Activated naive CD4-positive, alpha-beta T cell treated with anti-CD3 and anti-CD28 coated beads, Interleukin-2, amount 50 U/mL, for 72 hours (primary cell): ENCODE measurements around the gene MADCAM1. TPM values are rescaled to one million over a fixed set of nuclear protein-coding genes. Genes with fewer than 3 reads are reported as not detected.

ENCODE experiments used
- ATAC-seq, 2 donors: fragments of 150-1000 bp; cut with Tn5 transposase; 2 replicates each; pipeline ENCODE4 v1.10.0; 2021; ENCODE audit warnings: mild to moderate bottlenecking in 2 of 2, moderate library complexity in 2 of 2
- DNase-seq, 2 donors: peaks; one replicate each; pipeline ENCODE4 v3.0.0; 2021 to 2022; ENCODE audit warnings: low spot score in 2 of 2
- H3K27ac Mint-ChIP-seq, 2 donors: one replicate each; pipeline ENCODE4 v1.8.0; 2022; ENCODE audit warnings: mild to moderate bottlenecking in 2 of 2, mixed read lengths in 2 of 2
- H3K36me3 Mint-ChIP-seq, 2 donors: one replicate each; pipeline ENCODE4 v1.8.0; 2022; ENCODE audit warnings: mixed read lengths in 2 of 2
- H3K9me3 Mint-ChIP-seq, 2 donors: one replicate each; pipeline ENCODE4 v1.8.0; 2022; ENCODE audit warnings: mixed read lengths in 2 of 2
- total RNA-seq, 2 donors: library from RNA; stranded (reverse); gene quantifications; one replicate each; pipeline ENCODE4 v1.2.3, GENCODE V29; 2022

MADCAM1 gene
- total RNA-seq, 2 donors from 2014 or later: 0.25 to 0.47 TPM

- H3K9me3 Mint-ChIP-seq: peaks cover 4 to 6% of the 10 kb centered on the region in 2 donors
- H3K36me3 Mint-ChIP-seq: no peaks in the 10 kb centered on the region
- no peak for DNase-seq
- peak overlapping the region in 1 of 2 donors; percentile 72 for H3K27ac Mint-ChIP-seq
- ATAC-seq: peak in 1 of 2 donors; percentile 41
Observed at GRCh38 chr19:461721-462551, 34.4 kb upstream of the MADCAM1 start.

DNA sequence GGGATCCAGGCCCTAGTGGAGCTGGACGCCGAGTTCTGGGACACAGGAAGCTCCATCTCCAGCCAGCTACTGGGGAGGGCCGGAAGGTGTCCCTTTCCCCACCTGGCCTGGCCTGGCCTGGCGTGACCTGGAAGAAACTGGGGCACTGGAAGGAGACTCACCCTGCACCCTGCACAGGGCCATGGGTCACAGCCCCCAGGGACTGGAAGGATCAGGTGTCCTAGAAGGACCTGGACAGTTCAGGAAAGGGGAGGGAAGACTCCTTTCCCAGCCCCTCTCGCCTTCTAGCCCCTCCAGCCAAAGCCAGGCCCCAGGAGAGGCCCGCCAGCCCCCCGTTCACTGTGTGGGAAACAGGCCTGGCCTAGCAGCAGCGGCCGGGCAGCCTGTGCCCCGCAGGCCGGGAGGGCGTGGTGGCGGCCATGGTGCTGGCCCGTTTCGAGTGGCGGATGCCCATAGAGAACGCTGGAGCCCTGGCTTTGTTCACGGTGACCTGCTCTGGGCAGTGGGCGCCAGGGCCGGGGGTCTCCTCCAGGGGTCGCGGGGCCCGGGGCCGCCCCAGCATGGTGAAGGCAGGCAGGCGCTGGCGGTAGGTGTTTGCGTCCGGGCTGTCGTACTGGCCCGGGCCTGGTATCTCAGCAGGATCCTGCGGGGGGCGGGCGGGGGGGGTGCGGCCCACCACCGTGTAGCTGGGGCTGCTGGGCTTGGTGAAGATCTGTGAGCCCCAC lies 32.6 kb upstream of the MADCAM1 start:
- DNase-seq (no peak), ATAC-seq (no peak)
- Mint-ChIP-seq H3K9me3 (peaks cover 4 to 6% of the 10 kb centered on the region in 2 donors), H3K27ac (no peak overlapping the region), H3K36me3 (no peaks in the 10 kb centered on the region)

DNA sequence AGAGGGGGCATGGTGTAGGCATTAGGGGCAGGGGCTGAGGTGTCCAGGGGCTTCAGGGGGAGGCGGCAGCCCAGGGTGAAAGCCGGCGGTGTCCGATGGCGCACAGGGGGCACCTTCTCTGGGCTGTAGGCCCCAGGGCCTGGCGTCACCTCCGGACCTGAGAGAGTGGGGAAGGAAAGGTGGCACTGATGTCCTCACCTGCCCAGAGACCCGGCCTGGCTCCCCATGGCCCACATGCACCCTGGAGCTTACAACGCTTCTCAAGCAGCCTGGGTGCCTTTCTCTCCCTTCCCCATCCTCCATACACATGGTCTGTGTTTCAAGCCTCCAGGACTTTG lies 32.1 kb upstream of the MADCAM1 start:
- no peak overlapping the region for H3K27ac Mint-ChIP-seq
- no peaks in the 10 kb centered on the region for H3K36me3 Mint-ChIP-seq
- ATAC-seq (no peak), DNase-seq (no peak)
- H3K9me3 Mint-ChIP-seq: peaks cover 4 to 6% of the 10 kb centered on the region in 2 donors

- no peak for ATAC-seq
- H3K36me3 Mint-ChIP-seq: no peaks in the 10 kb centered on the region
- DNase-seq: no peak
- H3K27ac Mint-ChIP-seq: no peak overlapping the region
- H3K9me3 Mint-ChIP-seq: peaks cover 4 to 6% of the 10 kb centered on the region in 2 donors
Observed at GRCh38 chr19:465056-465816, 31.1 kb upstream of the MADCAM1 start.

- no peaks in the 10 kb centered on the region for H3K36me3 Mint-ChIP-seq
- H3K27ac Mint-ChIP-seq: no peak overlapping the region
- ATAC-seq (no peak), DNase-seq (no peak)
- peaks cover 4 to 6% of the 10 kb centered on the region in 2 donors for H3K9me3 Mint-ChIP-seq
Observed at GRCh38 chr19:467554-467953, 28.7 kb upstream of the MADCAM1 start.

DNA sequence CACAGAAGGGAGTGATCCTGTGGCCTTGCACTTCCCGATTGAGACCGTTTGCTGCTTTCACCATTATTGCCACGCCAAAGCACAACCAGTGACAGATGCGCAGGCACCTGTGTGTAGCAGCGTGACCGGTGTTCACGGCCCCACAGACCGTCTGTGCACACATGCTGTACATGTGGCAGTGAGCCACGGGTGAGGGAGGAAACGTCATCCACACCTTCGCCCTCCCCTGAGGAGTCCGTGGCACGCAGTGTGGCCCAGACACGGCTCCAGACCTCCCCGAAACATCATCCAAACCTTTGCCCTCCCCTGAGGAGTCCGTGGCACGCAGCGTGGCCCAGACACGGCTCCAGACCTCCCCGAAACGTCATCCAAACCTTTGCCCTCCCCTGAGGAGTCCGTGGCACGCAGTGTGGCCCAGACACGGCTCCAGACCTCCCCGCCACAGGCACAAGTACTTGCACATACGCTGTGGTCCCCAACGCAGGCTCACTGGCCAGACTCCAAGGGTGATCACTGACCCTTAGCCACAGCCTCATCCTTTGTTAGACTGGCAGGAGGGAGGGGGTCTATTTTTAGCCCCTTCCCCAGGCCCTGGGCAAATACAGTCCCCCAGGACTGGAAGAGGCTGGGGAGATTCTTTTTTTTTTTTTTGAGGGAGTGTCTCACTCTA lies 27.6 kb upstream of the MADCAM1 start:
- no peak overlapping the region for H3K27ac Mint-ChIP-seq
- H3K9me3 Mint-ChIP-seq: peaks cover 4 to 6% of the 10 kb centered on the region in 2 donors
- ATAC-seq: no peak

GRCh38 chr19:469833-470232 lies 26.5 kb upstream of the MADCAM1 start:
- ATAC-seq: no peak
- Mint-ChIP-seq H3K9me3 (peaks cover under 1% of the 10 kb centered on the region in 2 donors), H3K36me3 (no peaks in the 10 kb centered on the region), H3K27ac (no peak overlapping the region)
- DNase-seq: no peak

More for the DNA sequence above, 27.6 kb upstream of the MADCAM1 start:
- no peak for DNase-seq
- H3K36me3 Mint-ChIP-seq: no peaks in the 10 kb centered on the region

DNA sequence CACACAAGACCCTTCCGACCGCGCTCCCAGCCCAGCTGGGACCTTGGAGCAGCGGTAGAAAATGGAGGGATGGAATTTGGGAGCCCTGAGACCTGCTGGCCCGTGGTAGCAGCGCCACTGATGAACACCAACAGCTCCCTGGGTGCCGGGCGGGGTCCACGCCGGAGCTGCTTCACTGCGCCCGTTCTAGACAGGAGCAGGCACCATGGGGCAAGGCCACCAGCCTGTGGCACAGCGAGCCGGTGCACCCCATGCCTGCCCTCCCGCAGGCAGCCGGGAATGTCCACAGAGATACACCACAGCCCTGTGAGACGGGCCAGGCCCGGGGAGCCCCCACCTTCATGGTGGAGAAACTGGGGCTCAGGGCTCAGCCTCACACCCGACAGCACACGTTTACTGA lies 25.6 kb upstream of the MADCAM1 start:
- Mint-ChIP-seq H3K27ac (no peak overlapping the region), H3K9me3 (no peaks in the 10 kb centered on the region), H3K36me3 (no peaks in the 10 kb centered on the region)
- DNase-seq (no peak), ATAC-seq (no peak)

DNA sequence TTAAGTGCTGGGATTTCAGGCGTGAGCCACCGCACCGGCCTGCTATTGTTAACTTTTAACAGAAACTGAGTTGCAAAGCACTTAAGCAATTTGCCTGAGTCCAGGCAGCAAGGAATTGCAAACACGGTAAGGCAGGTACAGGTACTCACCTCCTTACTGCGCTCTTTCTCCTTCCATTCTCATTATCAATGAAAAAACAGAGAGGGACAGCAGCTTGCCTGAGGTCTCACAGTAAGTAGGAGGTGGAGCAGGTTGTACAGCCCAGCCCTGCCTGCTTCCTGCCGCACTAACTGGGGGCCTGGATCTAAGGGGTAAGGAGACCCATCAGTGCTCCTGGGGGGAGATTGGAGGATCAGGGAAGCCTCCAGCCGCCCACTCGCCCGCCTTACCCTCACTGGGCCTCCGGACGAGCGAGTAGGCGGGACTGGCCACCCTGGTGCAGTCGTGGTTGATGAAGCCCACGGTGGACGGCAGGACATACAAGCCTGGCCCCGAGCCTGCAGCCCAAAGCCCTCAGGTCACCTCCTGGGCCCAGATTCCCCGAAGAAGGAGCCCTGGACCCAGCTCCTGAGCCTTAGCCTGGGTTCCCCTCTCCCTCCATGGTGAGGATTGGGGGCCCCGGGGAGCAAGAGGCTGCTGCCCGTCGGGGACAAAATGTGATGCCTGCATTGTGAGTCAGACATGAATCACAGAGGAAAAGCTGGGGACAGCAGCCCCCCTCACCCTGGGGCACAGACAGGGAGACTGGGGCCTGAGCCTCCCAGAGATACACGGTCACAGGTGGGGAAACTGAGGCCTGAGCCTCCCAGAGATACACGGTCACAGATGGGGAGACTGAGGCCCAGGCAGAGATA lies 24.1 kb upstream of the MADCAM1 start:
- Mint-ChIP-seq H3K36me3 (no peaks in the 10 kb centered on the region), H3K27ac (no peak overlapping the region), H3K9me3 (no peaks in the 10 kb centered on the region)
- no peak for ATAC-seq
- no peak for DNase-seq

GRCh38 chr19:474126-475078 lies 21.9 kb upstream of the MADCAM1 start:
- H3K27ac Mint-ChIP-seq: no peak overlapping the region
- H3K9me3 Mint-ChIP-seq: no peaks in the 10 kb centered on the region
- DNase-seq (no peak), ATAC-seq (no peak)
- H3K36me3 Mint-ChIP-seq: no peaks in the 10 kb centered on the region

GRCh38 chr19:475360-475759 lies 20.9 kb upstream of the MADCAM1 start:
- no peak for ATAC-seq
- no peak overlapping the region for H3K27ac Mint-ChIP-seq
- H3K9me3 Mint-ChIP-seq: peaks cover 6 to 7% of the 10 kb centered on the region in 2 donors

GRCh38 chr19:478236-478903 lies 17.9 kb upstream of the MADCAM1 start:
- peak overlapping the region; percentile 29 to 46 for H3K27ac Mint-ChIP-seq
- ATAC-seq: no peak
- DNase-seq: no peak
- H3K36me3 Mint-ChIP-seq: peaks cover 5 to 19% of the 10 kb centered on the region in 2 donors
- peaks cover 18 to 28% of the 10 kb centered on the region in 2 donors for H3K9me3 Mint-ChIP-seq

More at GRCh38 chr19:475360-475759, 20.9 kb upstream of the MADCAM1 start:
- peaks cover 0 to 7% of the 10 kb centered on the region in 2 donors for H3K36me3 Mint-ChIP-seq
- DNase-seq: no peak

GRCh38 chr19:478976-479375 lies 17.3 kb upstream of the MADCAM1 start:
- Mint-ChIP-seq H3K36me3 (peaks cover 5 to 19% of the 10 kb centered on the region in 2 donors), H3K27ac (no peak overlapping the region), H3K9me3 (peaks cover 18 to 28% of the 10 kb centered on the region in 2 donors)
- ATAC-seq (no peak), DNase-seq (no peak)
